DMS153 (cell line): ENCODE measurements around the gene KIAA1614.
A peak's percentile ranks its signal among the peaks of the same experiment; 100 is the strongest.
"Not testable (repeated sequence)": the region's sequence is repeated elsewhere in the genome, so short reads cannot be mapped to it uniquely, and the experiment has no call there.

Experiments
- DNase-seq: peaks from one replicate; lab custom pipeline; 2025; lab: John Stamatoyannopoulos, UW

The KIAA1614 gene

DNA sequence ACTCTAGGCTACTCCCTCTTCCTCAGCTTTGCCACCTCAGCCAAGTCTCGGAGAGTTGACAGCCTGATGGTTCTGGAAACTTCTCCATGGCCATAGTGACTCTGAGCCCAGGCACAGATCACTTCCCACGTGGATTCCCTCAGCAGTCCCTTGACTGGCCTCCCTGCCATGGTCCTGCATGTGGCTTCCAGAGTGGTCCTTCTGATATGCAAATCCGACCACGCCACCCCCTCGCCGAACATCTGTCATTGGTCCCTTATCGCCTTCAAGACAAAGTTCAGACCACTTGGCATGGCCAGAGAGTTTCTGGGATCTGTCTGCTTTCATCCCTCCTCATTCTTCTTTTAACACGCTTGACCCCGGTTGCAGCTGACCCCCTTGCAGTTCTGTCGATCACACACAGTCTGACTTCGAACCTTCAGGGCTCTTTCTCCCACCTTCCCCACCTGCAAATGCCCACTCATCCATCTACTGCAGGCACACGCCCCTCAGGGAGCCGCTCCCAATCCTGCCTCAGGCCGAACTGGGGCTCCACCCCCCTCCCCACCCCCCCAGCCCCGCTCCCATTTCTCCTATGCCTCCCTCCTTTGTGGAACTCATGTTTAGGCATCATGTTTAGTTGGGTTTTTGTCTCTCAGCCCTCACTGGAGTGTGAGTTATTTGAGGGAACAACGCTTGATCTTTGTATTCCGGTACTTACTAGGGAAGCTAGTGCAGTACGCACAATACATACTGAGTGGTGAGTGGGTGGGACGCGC lies 29.0 kb downstream of the KIAA1614 start:
- no peak for DNase-seq

DNA sequence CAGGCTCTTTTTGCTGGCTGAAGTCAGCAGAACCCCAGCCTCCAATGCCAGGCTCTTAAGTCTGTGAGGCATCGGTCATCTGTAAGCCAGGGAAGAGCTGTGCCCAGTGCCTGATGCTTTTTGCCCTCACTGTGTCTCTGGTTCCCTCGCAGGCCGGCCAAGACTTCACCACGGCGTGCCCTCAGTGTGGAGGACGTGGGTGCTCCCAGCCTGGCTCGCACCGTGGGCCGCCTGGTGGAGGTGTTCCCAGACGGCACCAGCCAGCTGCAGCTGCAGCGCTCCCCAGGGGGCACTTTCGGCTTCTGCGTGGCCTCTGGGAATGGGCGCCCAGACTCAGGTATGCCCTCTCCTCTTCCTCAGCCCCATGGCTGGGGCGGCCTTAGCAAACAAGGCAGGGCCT lies 32.5 kb downstream of the KIAA1614 start:
- DNase-seq = no peak

DNA sequence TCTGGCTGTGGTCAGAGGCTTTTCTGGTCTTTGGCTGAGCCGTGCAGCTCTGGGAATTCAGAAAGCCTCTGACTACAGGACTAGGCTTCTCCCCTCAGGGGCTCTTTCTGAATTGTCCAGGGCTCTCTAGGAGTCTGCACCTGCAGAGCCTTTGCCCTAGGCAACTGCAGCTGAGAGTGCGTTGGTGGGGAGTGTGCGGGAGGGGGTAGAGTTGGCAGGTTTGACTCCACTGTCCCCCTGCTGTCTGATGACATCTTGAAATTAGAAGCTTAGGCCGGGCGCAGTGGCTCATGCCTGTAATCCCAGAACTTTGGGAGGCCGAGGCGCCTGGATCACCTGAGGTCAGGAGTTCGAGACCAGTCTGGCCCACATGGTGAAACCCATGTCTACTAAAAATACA lies 32.9 kb downstream of the KIAA1614 start:
- DNase-seq = no peak

DNA sequence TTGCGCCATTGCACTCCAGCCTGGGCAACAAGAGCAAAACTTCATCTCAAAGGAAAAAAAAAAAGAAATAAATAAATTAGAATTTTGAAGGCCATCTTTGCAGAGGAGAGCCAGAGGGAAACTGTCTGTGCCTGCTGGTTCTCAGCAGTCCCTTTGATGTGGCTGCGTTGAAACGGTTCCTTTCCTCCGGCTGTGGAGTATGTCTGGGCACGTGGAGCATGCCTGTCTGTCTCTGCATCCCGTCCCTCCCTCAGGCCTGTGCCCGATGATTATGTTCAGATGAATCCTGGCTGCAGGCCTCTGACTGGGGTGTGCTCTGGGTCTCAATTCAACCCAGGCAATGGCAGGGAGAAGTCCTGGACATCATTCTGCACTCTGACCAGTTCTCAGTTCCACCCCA lies 33.4 kb downstream of the KIAA1614 start:
- no peak for DNase-seq

DNA sequence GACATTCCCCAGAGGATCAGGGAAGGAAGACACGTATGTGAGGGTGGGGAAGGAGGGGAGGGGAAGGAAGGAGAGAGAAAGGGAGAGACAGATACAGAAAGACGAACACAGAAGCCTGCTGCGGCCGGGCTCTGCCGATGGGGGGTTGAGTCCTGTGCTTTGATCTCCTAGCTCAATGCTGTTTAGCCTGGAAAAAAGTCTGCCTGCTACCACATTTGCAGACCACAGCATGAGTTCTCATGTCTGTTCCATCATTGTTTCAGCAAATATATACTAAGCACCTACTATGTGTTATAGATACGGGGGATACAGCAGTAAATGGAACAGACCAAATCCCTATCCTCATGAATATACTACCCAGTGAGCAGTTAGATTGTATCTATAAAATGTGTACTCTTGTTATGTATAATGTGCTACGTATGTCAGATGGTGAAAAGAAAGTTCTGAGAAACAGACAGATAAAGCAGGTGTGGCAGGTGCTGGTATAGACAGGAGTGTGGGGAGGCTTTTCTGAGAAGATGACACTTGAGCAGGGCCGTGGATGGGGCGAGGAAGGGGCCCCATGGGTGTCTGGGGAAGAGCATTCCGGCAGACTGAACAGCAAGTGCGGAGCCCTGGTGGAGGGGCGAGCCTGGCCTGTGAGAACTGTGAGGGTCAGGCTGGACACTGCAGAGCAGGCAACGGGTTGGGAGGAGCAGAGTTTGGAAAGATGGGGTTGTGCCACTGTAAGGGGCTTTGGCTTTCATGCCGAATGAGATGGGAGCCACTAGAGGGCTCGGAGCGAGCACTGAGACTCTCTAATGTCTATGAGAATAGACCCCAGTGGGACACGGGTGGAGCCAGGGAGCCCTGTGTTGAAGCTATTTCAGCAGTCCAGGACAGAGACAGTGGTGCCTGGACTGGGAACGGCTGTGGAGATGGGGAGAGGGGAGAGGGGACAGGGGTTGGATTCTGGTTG lies 34.1 kb downstream of the KIAA1614 start:
- DNase-seq = no peak

DNA sequence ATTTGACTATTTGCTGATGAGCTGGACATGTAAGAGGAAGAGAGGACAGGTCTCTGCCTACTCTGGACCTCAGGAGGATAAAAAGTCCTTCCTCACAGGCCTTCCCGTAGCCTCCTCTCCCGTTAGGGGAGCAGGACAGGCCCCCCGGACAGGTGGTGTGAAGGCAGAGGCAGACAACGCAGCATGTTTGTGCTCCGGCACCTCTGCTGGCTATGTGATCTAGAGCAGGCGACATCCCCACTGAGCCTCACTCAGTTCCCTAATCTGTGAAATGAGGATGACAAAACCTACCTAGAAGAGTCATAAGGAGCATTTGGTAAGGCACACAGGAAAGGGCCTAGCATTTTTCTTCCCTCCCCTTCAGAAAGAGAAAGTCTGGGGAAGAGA lies 34.8 kb downstream of the KIAA1614 start:
- DNase-seq = no peak

DNA sequence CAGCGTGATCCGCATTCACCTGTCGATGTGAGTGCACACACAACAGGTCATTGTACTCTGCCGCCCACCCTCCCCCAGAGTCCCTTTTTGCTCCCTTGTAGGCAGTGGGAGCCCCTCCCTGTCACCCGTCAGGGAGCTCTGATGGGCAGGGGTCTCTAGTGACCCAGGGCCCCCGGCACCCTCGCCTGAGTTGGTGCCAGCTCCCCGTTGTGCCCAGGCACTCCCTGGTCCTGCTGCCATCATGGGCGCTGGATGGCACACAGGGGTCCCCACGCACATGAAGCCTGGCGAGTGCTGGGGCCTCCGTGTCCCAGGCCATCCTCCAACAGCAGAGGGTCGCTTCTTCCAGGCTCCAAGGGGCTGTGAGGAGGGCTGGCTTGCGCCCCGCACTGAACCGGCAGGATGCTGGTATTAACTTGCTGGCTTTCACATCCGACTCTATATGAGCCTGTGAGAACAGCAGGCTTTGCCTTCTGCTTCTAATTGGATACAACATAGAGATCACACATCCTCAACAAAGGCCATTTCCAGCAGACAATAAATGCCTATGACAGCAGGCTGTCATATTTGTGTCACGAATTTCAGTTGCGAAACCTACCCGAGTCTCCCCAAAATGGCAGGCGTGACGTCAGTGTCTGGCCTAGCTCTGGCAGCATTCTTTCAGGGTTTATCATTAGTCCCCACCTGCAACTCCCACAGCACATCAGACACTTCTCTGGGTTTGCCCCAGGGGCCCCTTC lies 35.4 kb downstream of the KIAA1614 start:
- DNase-seq = no peak

DNA sequence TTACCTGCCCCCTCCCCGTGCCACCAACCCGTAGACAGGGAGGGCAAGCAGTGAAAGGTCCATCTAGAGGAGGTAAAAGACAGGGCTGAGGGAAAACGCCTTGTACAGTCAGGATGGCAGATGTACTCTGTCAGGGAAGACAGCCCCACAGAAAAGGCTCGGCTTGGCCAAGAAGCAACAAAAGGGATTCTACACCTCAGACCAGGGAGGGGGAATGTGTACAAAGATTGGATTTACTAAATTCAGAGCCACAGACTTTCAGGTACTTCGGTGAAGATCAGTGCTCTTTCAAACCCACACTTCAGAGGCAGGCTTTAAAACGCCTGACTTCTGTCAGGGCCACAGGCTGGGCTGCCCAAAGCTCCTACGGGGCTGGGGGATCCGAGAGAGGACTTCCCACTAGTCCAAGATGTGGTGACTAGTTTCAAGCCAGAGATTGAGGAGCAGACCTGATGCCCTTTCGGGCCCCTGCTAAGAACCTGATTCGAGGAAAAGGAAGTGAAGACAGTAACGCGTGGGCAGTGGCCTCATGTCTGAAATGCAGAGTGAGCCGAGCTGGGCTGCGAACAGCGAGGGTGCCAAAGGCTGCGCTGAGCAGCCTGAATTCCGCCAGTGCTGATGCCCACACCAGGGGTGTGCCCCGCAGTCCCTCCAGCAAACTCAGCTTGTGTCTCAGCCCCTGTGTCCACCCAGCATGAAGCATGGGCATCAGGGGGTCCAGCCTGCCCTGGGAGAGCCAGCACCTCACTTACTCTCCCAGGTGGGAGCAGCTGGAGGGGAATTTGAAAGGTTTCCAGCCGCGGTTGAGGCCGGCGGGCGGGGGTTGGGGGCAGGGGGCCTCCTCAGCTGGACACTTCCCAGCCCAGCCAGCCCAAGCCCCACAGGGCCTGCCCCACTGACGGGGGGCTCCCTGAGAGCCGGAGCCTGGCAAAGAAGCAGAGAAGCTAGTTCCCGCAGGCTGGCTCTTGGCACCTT lies 36.2 kb downstream of the KIAA1614 start:
- DNase-seq = no peak

DNA sequence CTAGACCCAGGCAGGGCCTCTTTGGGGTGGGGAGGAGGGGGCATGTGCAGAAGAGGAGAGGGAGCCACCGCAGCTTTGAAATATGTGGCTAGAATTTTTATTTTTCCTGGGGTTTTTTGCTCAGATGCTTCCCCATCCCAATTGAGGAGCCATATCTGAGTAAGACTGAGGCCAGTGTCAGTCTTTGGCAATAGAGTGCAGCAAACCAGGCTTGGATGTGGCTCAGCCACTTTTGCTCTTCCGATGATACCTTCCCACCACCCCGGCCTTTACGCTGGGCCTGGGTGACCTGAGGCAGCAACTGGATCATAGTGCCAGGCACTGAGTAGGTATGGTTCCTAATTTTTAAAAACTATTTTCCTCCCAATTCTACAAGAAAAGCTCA lies 36.9 kb downstream of the KIAA1614 start:
- DNase-seq = no peak

DNA sequence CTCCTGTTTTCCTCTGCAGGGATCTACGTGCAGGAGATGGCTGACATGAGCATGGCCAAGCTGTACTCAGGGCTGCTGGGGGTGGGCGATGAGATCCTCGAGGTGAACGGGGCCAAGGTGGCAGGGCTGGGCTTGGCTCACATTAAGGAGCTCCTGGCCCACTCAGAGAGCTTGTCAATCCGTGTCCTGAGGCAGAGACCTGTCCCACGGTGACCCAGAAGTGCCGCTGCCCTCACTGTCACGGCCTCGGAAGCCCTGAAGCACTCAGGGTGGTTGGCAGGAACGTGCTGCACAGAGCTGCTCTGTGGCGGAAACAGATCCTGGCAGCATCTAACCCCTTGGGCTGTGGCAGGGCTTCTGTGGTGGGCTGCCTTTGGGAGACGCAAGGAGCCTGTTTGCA lies 37.6 kb downstream of the KIAA1614 start:
- DNase-seq = no peak

DNA sequence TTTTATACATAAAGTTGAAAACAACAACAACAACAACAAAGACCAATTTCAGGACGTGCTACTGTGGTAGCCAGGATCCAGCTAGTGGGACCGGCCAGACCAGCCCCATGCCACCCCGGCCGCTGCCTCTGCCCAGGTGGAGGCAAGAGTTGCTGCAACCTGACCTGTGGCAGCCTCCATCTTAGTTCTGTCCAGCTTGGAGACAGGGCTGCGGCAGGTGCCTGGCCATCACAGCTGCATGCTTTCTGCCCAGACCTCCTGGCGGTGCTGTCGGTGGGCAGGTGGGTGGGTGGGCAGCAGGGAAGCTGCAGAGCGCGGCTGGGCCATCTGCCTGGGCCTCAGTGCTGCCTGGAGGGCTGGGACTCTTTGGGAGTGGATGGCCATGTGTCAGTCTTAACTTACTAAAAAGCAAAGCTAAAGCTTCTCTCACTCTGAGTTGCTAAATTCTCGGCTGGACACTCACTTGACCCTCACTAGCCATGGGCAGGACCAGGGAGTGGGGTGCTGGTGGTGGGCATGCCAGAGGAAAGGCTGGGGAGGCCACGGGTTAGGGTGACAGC lies 38.6 kb downstream of the KIAA1614 start:
- DNase-seq = no peak

DNA sequence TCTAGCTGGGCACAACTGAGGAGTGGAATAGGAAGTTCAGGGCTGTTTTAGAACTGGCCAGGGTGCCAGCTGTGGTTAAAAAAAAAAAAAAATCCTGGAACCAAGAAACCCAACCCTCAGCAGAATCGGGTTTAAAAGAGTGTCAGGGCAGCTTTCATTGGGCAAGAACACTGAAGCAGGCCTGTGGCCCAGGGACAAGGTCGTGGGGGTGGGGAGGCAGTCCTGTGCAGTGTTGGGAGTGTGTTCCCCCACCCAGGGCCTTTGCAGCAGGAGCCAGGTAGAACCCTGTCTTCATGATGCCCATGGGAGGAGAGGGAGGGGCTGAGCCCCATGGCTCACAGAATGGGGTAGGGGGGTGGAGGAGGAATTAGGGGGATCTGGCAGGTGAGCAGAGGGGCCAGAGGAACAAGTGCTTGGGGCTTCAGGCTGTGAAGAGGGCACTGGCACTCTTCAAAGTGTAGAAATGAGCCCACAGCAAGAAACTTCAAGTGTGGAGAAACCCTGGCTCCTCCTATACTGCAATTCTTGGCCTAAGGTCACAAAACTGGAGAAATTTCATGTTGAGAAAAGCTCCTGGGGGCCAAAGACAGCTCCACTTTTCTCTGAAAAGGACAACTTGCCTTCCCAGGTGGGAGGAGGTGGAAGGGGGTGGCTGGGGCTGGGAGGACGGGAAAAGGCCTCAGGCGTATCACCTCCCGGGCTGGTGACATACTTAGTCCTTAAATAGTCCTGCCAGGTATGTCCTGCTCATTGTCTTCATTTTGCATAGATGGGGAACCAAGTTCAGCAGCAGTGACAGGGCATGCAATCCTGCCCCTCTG lies 39.3 kb downstream of the KIAA1614 start:
- DNase-seq = no peak

DNA sequence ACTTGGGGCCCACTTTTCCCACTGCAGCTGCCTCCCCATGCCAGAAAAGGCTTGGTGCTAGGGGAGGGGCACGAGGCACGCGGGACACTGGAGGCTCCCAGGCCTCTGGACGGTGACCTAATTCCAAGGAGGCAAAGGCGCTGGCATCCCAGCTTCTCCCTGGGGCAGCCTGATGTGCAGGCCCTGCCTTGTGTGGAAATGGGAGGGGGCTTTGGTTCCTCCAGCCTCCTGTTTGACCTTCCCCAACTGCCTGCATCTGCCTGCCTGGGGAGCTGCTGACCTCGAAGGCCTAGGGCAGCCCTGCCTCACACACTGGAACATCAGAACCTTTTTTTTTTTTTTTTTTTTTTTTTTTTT lies 39.9 kb downstream of the KIAA1614 start:
- DNase-seq = no peak

DNA sequence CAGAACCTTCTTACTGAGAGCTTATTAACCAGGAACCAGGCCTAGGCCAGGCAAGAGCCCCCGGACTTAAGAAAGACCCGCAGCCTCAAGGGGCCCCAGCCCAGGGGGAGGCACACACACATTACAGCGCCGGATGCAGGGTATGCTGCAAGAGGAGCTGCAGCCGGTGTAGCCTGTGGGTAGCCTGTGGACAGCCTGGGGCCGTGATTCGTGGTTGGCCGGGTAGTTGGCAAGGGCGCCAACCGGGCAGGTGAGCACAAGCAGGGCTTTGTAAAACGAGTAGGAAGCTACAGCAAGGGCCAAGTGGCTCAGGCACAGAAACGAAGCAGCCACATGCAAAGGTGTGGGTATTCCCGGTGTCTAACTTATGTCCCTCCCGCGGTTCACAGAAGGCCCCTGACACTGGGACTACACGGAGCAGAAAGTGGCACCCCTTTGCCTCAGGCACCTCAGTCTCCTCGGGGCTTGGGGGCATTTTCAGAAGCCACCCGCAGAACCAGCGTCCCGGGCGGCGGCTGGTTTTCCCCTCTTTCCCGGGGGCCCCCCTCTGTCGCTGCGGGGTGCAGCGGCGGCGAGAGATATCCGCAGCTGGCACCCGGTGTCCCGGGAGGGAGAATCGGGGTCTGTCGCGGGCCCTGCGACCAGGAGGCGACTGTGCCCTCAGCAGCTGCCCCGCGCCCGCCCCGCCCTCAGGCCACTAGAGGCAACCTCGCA lies 40.8 kb downstream of the KIAA1614 start:
- DNase-seq = peak; percentile 69

DNA sequence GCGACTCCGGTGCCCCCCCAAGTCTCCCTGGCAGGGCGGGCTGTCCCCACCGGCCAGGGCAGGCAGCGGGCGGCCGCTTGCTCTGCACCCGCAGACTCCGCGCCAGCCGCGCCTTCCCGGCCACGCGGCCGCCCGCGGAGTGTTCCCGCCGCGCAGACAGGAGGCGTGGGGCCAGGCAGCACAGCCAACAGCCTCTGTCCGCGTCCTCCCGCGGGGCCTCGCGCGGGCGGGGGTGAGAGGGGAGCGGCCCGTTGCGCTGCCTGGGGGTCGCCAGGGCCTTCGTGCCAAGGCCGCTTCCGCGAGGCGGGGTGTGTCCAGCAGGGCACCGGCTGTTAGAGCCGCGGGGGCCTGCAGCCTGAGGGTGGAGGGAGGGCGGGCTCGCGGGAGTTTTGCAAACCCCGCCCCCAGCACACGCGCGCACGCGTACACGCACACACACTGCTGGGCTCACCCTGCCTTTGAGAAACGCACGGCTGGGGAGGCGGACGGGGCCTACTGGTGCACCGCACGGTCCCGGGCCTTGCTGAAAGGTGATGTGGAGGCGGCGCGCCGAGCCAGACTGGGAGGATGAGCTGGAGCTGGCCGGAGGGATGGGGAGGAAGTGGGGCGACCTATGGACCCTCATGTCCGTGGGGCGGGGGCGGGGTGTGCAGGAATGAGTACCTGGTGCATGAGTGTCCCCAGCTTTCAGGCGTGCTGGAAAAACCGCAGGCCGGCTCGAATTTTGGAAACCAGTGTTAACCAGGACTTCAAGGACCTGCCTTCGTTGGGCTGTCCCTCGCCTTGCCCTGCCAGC lies 41.5 kb downstream of the KIAA1614 start:
- peak; percentile 23 for DNase-seq

DNA sequence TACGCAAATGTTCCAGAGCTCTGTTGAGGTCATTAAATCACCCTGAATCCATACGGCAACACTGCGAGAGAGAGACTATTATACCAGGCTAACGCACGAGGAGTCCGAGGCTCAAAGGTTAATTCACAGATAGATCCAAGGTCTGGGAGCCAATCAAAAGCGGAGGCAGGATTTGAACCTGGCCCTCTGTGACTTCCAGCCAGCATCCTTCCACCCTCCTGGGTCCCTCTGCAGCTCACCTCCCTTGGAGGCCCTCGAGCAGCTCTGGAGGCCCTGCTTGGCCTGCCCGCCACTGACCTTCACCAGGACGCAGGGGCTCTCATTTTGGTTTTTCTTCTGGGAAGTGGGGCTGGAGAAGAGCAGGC lies 42.1 kb downstream of the KIAA1614 start:
- DNase-seq = no peak

DNA sequence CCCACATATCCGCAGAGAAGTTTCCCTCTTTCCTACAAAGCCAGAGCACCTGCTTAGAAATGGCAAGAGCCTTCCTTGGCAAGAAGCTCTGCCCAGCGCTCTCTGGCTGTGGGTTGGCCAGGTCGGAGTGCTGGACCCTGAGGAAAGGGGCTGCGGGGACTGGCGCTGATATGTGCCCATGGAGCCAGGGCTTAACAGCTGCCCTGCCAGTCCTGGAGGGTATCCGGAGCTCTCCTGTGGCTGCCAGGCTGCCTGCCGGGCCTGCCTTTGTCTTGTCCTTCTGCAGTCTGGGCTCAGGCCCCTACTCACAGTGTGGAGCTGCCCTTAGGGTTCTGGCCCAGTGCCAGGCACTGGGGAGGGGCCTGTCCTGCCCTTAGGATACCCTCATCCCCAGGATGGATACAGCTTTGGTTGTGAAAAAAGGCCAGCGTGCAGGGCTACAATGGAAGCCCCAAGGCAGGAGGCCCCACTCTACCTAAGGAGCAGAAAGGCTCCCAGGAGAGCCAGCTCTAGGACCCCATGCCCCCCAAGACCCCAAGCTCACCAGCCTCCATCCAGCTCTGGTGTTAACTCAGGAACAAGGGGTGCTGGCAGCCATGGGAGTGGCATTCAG lies 43.4 kb downstream of the KIAA1614 start:
- peak; percentile 11 for DNase-seq

DNA sequence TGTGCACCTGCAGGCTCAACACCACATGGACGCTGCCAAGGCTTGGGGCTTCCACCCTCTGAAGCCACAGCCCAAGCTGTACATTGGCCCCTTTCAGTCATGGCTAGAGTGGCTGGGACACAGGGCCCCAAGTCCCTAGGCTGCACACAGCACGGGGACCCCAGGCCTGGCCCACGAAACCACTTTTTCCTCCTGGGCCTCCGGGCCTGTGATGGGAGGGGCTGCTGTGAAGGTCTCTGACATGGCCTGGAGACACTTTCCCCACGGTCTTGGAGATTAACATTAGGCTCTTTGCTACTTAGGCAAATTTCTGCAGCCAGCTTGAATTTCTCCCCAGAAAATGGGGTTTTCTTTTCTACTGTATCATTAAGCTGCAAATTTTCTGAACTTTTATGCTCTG lies 46.9 kb downstream of the KIAA1614 start:
- not testable (repeated sequence) for DNase-seq
